Caco-2 (cell line): ENCODE measurements around the gene SLC38A8. TPM values are rescaled to one million over a fixed set of nuclear protein-coding genes. Genes with fewer than 3 reads are reported as not detected.
A peak's percentile ranks its signal among the peaks of the same experiment; 100 is the strongest.

Experiments used
- BruUV-seq: library from RNA; stranded (reverse); fragments of 400-500 nt; replicated peaks from 2 replicates; lab custom pipeline; 2021; lab: Mats Ljungman, UMichigan
- CTCF ChIA-PET: fragments of 300-600 bp; sonication (Branson Sonifier 250); formaldehyde crosslinking; loops from one replicate; lab custom pipeline; 2022; ENCODE audit warnings: antibody characterized with exemption; lab: Charles Lee
- POLR2A ChIA-PET: fragments of 300-600 bp; sonication (Branson Sonifier 250); formaldehyde crosslinking; loops from one replicate; lab custom pipeline; 2022; ENCODE audit warnings: antibody characterized with exemption; lab: Charles Lee
- DNase-seq, 2 experiments: peaks; one replicate each; pipeline versions ENCODE4 v3.0.0 to v3.0.0-alpha.2; 2020 to 2022
- H3K27me3 ChIP-seq: replicated peaks from 2 replicates; pipeline ENCODE4 v1.6.0; 2011; ENCODE audit warnings: low read length; ENCODE audit not compliant: control insufficient read depth, insufficient read depth
- H3K36me3 ChIP-seq: 2 replicates; pipeline ENCODE4 v1.5.1; 2011; ENCODE audit warnings: low read length; ENCODE audit not compliant: control insufficient read depth, insufficient read depth
- H3K4me1 ChIP-seq: fragments of 250-450 bp; sonication (Bioruptor Pico); 2 replicates; pipeline ENCODE4 v1.5.1; 2020; ENCODE audit warnings: mild to moderate bottlenecking
- H3K4me3 ChIP-seq: 2 replicates; pipeline ENCODE4 v1.5.1; 2011; ENCODE audit warnings: low read depth, mild to moderate bottlenecking, control low read depth, low read length
- H3K9me3 ChIP-seq: fragments of 250-450 bp; sonication (Bioruptor Pico); 2 replicates; pipeline ENCODE4 v1.5.1; 2020; ENCODE audit warnings: mild to moderate bottlenecking, moderate library complexity
- H3K27ac Mint-ChIP-seq: one replicate; pipeline ENCODE4 v1.8.0; 2022; ENCODE audit warnings: mixed read lengths; ENCODE audit not compliant: unreplicated experiment
- H3K27me3 Mint-ChIP-seq: one replicate; pipeline ENCODE4 v1.8.0; 2022; ENCODE audit warnings: mixed read lengths; ENCODE audit not compliant: insufficient read depth, unreplicated experiment
- H3K36me3 Mint-ChIP-seq: one replicate; pipeline ENCODE4 v1.8.0; 2022; ENCODE audit warnings: mild to moderate bottlenecking, mixed read lengths; ENCODE audit not compliant: insufficient read depth, unreplicated experiment
- H3K4me1 Mint-ChIP-seq: one replicate; pipeline ENCODE4 v1.8.0; 2022; ENCODE audit warnings: low read depth, mixed read lengths; ENCODE audit not compliant: unreplicated experiment
- H3K4me3 Mint-ChIP-seq: one replicate; pipeline ENCODE4 v1.8.0; 2022; ENCODE audit warnings: mild to moderate bottlenecking, moderate library complexity, mixed read lengths; ENCODE audit not compliant: unreplicated experiment
- H3K9me3 Mint-ChIP-seq: one replicate; pipeline ENCODE4 v1.8.0; 2022; ENCODE audit warnings: mixed read lengths; ENCODE audit not compliant: unreplicated experiment
- CTCF ChIP-seq, 2 experiments: fragments of 200-600 bp in 1 of 2; IDR thresholded peaks; 1 replicate in 1 of 2; 2 replicates in 1 of 2; pipeline versions ENCODE4 v1.5.1 to v1.8.0; 2011 to 2022; ENCODE audit warnings: antibody characterized with exemption in 1 of 2, control low read depth in 1 of 2, inconsistent platforms in 1 of 2, low read depth in 1 of 2, low read length in 1 of 2, mild to moderate bottlenecking in 1 of 2, moderate library complexity in 1 of 2; ENCODE audit not compliant: insufficient read depth in 1 of 2, severe bottlenecking in 1 of 2, unreplicated experiment in 1 of 2
- intact Hi-C: fragments of 100-400 bp; cut with micrococcal nuclease; formaldehyde crosslinking; loops from one replicate; pipeline ENCODE4 v1.10.0; 2022; ENCODE audit not compliant: unreplicated experiment
- total RNA-seq: library from RNA; stranded (reverse); gene quantifications from 2 replicates; pipeline ENCODE4 v1.2.3, GENCODE V29; 2022

The SLC38A8 gene
- total RNA-seq, 1 experiment from 2014 or later: 0.79 TPM

- intact Hi-C loops: loop anchor here (1.0 to 10.0 kb wide), 4 partner anchors 12 to 400 kb away; no protein-coding TSS in a partner anchor
- Histone ChIP-seq H3K27me3 (no peaks in the 10 kb centered on the region), H3K4me1 (no peaks in the 10 kb centered on the region), H3K4me3 (no peak overlapping the region), H3K9me3 (no peaks in the 10 kb centered on the region), H3K36me3 (peaks cover 12% of the 10 kb centered on the region)
- ChIA-PET CTCF (interaction anchor here (0.7 to 1.2 kb wide), 12 partner anchors 10 to 400 kb away, joined by 3 to 11 read pairs (median 4); partner anchors contain the start of genes DNAAF1, HSDL1, MBTPS1 and TAF1C), POLR2A (interaction anchor here (0.6 kb wide), 1 partner anchor 273 kb away, joined by 3 read pairs; no protein-coding TSS in a partner anchor)
- Mint-ChIP-seq H3K27me3 (no peaks in the 10 kb centered on the region), H3K4me3 (no peak overlapping the region), H3K4me1 (no peaks in the 10 kb centered on the region), H3K9me3 (no peaks in the 10 kb centered on the region), H3K27ac (no peak overlapping the region), H3K36me3 (peaks cover 85% of the 10 kb centered on the region)
- DNase-seq: peak; percentile 81 to 83
- no TSS peak for BruUV-seq
- TF ChIP-seq CTCF (IDR thresholded peaks at IDR 0.05; ENCODE audit: insufficient read depth in 1 of 2, low read depth in 1 of 2, low read length in 1 of 2, severe bottlenecking in 1 of 2, unreplicated experiment in 1 of 2): peak; percentile 88 to 92
Measured at GRCh38 chr16:84084570-84085270, 42.1 kb upstream of the SLC38A8 start.

GRCh38 chr16:84082835-84083569, 40.4 kb upstream of the SLC38A8 start:
- H3K36me3 ChIP-seq: peaks cover 12% of the 10 kb centered on the region
- no peak for TF ChIP-seq CTCF (IDR thresholded peaks at IDR 0.05; ENCODE audit: insufficient read depth in 1 of 2, low read depth in 1 of 2, low read length in 1 of 2, severe bottlenecking in 1 of 2, unreplicated experiment in 1 of 2)
- no peaks in the 10 kb centered on the region for H3K27me3 Mint-ChIP-seq
- no peak for DNase-seq
- intact Hi-C loops: loop anchor here (10.0 kb wide), 1 partner anchor 402 kb away; no protein-coding TSS in a partner anchor
- H3K4me3 ChIP-seq: no peak overlapping the region
- no peaks in the 10 kb centered on the region for H3K27me3 ChIP-seq
- no TSS peak for BruUV-seq
- ChIA-PET POLR2A (no interaction called here), CTCF (interaction anchor here (0.5 to 0.7 kb wide), 3 partner anchors 37 to 1315 kb away, joined by 4 to 7 read pairs (median 5); no protein-coding TSS in a partner anchor)
- no peak overlapping the region for H3K4me3 Mint-ChIP-seq
- no peaks in the 10 kb centered on the region for H3K9me3 ChIP-seq
- H3K27ac Mint-ChIP-seq: no peak overlapping the region
- H3K9me3 Mint-ChIP-seq: no peaks in the 10 kb centered on the region
- no peaks in the 10 kb centered on the region for H3K4me1 ChIP-seq
- H3K36me3 Mint-ChIP-seq: peaks cover 77% of the 10 kb centered on the region
- no peaks in the 10 kb centered on the region for H3K4me1 Mint-ChIP-seq

GRCh38 chr16:84082110-84082509, 39.5 kb upstream of the SLC38A8 start:
- POLR2A ChIA-PET: no interaction called here

More at GRCh38 chr16:84082110-84082509, 39.5 kb upstream of the SLC38A8 start:
- Mint-ChIP-seq H3K9me3 (no peaks in the 10 kb centered on the region), H3K27me3 (no peaks in the 10 kb centered on the region), H3K27ac (no peak overlapping the region), H3K4me3 (no peak overlapping the region), H3K4me1 (no peaks in the 10 kb centered on the region), H3K36me3 (peaks cover 68% of the 10 kb centered on the region)
- DNase-seq: peak in 1 of 2 experiments; percentile 22
- no peak for TF ChIP-seq CTCF (IDR thresholded peaks at IDR 0.05; ENCODE audit: insufficient read depth in 1 of 2, low read depth in 1 of 2, low read length in 1 of 2, severe bottlenecking in 1 of 2, unreplicated experiment in 1 of 2)
- Histone ChIP-seq H3K4me1 (no peaks in the 10 kb centered on the region), H3K4me3 (no peak overlapping the region), H3K36me3 (peaks cover 9% of the 10 kb centered on the region), H3K27me3 (no peaks in the 10 kb centered on the region), H3K9me3 (no peaks in the 10 kb centered on the region)
- no TSS peak for BruUV-seq
- intact Hi-C loops: loop anchor here (10.0 kb wide), 1 partner anchor 403 kb away; no protein-coding TSS in a partner anchor
- CTCF ChIA-PET: interaction anchor here (0.6 kb wide), 1 partner anchor 229 kb away, joined by 5 read pairs; no protein-coding TSS in a partner anchor
